ENCODE data around the gene USP24.

Gene USP24

DNA sequence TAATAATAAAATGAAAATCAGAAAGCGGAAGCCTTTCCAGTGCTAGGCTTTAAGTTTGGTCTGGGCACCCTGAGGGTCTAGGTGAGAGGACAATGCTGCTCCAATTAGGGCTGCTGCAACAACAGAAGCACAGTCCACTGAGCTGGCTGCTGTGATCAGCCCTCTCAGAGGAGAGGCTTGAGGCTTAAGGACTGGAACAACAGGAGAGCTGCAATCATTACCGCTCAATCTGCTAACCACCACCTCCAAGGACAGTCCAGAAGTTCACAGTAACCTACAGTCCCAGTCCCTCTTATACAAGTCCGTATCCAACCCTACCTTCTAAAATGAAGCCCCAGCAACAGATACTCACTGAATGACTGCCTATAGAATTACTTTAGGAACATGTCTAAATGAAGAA lies 62.1 kb downstream of the USP24 start:
- TF ChIP-seq POLR2AphosphoS5 (IDR thresholded peaks at IDR 0.05; ENCODE audit: low read depth, low read length) (no peak), SPI1 (IDR thresholded peaks at IDR 0.05; ENCODE audit: low read depth, low read length) (no peak), POU2F2 (IDR thresholded peaks at IDR 0.05; ENCODE audit: low read depth, low read length) (no peak), PAX5 (IDR thresholded peaks at IDR 0.05; ENCODE audit: insufficient read depth, low read length, severe bottlenecking) (no peak), TAF1 (IDR thresholded peaks at IDR 0.05; ENCODE audit: low read depth, low read length) (no peak), POLR2A (IDR thresholded peaks at IDR 0.05; ENCODE audit: low read depth, low read length) (no peak)
- FAIRE-seq (peak; percentile 66), DNase-seq (ENCODE audit: insufficient read length, low spot score) (no peak)

DNA sequence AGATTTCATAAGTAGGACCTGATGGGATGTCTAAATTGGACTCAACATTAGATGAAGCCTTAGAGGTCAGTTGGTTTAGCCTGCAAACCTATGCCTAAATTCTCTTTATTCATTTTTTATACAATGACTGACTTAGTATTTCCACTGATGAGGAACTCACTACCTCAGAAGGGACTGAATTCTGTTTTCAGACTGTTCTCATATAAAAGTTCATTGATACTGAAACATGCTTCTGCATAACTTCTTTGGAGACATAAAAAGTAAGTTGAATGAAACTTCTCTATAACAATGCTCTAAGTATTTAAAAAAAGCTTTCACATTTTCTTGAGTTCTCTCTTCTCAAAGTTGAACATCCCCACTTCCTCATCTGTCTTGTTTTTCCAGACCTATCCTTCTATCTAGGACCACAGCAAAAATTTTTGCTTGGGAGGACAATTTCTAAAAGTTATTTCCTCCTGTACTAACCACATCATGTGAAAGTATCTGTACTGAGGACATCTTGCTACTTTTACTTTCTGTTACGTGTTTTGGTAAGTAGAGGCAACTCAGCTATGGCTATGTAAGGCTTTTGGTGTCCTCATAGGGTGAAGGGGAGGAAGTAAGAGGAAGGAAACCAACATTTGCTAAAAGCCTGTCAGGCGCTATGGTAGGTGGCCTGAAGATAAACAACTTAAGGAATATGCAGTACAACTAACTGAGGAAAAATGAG lies 64.1 kb downstream of the USP24 start:
- DNase-seq (ENCODE audit: insufficient read length, low spot score) (no peak), FAIRE-seq (peak; percentile 90)
- no peak for TF ChIP-seq TAF1 (IDR thresholded peaks at IDR 0.05; ENCODE audit: low read depth, low read length)
- TF ChIP-seq PAX5 (IDR thresholded peaks at IDR 0.05; ENCODE audit: insufficient read depth, low read length, severe bottlenecking) = no peak

DNA sequence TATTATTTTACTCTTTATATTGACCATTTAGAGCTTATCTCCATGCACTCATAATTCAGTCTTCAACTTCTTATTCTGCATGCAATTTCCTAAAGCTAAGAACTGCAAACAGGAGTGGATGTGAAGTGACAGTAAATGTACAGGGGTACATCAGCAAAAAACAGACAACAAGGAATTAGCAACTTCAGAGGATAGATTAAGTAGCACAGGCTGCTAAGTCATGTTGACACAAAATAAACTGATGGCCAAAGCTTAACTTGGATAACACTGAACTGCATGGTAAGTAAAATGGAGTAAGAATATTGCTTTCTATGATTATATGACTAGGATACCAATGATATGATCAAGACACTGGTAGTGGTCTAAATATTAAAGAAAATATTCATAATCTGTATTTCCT lies 66.5 kb downstream of the USP24 start:
- FAIRE-seq (peak; percentile 43), DNase-seq (ENCODE audit: insufficient read length, low spot score) (no peak)
- TF ChIP-seq SPI1 (IDR thresholded peaks at IDR 0.05; ENCODE audit: low read depth, low read length) = no peak
- TF ChIP-seq PAX5 (IDR thresholded peaks at IDR 0.05; ENCODE audit: insufficient read depth, low read length, severe bottlenecking) = no peak
- no peak for TF ChIP-seq POU2F2 (IDR thresholded peaks at IDR 0.05; ENCODE audit: low read depth, low read length)
- TF ChIP-seq TAF1 (IDR thresholded peaks at IDR 0.05; ENCODE audit: low read depth, low read length) = no peak
- no peak for TF ChIP-seq POLR2AphosphoS5 (IDR thresholded peaks at IDR 0.05; ENCODE audit: low read depth, low read length)
- TF ChIP-seq POLR2A (IDR thresholded peaks at IDR 0.05; ENCODE audit: low read depth, low read length) = no peak

DNA sequence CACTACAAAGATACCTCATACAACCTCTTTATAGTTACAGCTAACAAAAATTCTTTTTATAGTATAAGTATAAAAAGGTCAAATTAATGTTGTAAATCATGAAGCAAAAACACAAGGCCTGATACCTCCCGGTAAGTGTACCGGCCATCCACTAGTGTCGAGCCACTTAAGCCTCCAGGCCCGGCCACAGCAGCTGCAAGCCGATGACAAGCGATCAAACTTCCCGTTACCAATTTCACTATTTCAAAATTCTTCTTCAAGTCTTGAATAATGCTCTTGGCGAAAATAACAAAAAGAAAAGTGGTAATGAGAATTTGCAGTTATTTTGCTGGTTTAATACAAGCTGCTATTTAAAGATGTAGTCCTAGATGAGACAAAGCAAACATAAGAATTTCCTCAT lies 67.6 kb downstream of the USP24 start:
- FAIRE-seq = no peak

DNA sequence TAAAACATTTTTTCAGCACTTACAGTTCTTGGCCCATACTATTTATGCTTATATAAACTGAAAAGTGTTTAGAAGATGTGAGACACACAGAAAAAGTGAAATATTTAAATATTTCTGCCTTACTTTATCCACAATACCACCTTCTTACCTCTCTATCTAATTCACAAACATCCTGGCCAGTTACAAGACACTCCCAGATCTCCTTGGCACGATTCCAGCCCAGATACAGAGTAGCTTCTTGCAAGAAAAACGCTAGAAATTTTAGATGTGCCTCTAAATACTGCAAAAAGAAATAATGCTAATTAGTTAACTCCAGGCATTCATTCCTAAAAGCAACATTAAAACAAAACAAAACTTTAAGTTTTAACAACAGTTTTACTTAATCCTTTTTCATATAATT lies 68.4 kb downstream of the USP24 start:
- DNase-seq (ENCODE audit: insufficient read length, low spot score) (no peak), FAIRE-seq (no peak)
- TF ChIP-seq POLR2AphosphoS5 (IDR thresholded peaks at IDR 0.05; ENCODE audit: low read depth, low read length) (no peak), POU2F2 (IDR thresholded peaks at IDR 0.05; ENCODE audit: low read depth, low read length) (no peak), TAF1 (IDR thresholded peaks at IDR 0.05; ENCODE audit: low read depth, low read length) (no peak), PAX5 (IDR thresholded peaks at IDR 0.05; ENCODE audit: insufficient read depth, low read length, severe bottlenecking) (no peak), POLR2A (IDR thresholded peaks at IDR 0.05; ENCODE audit: low read depth, low read length) (no peak), SPI1 (IDR thresholded peaks at IDR 0.05; ENCODE audit: low read depth, low read length) (no peak)

More for the DNA sequence above, 67.6 kb downstream of the USP24 start:
- TF ChIP-seq POU2F2 (IDR thresholded peaks at IDR 0.05; ENCODE audit: low read depth, low read length) (no peak), POLR2A (IDR thresholded peaks at IDR 0.05; ENCODE audit: low read depth, low read length) (no peak), SPI1 (IDR thresholded peaks at IDR 0.05; ENCODE audit: low read depth, low read length) (no peak), POLR2AphosphoS5 (IDR thresholded peaks at IDR 0.05; ENCODE audit: low read depth, low read length) (no peak), PAX5 (IDR thresholded peaks at IDR 0.05; ENCODE audit: insufficient read depth, low read length, severe bottlenecking) (no peak), TAF1 (IDR thresholded peaks at IDR 0.05; ENCODE audit: low read depth, low read length) (no peak)
- DNase-seq (ENCODE audit: insufficient read length, low spot score) = no peak

DNA sequence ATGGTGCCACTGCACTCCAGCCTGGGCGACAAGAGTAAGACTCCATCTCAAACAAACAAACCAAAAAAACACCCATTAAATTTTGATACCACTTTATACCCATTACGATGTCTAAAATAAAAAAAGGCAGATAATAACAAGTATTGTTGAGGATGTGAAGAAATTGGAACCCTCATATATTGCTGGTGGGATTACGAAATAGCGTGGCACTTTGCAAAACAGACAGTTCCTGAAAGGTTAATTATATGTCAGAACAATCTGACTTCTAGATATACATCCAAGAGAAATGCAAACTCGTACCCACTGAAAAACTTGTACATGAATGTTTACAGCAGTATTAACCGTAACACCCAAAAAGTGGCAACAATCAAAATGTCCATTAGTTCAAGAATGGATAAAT lies 70.3 kb downstream of the USP24 start:
- TF ChIP-seq POLR2AphosphoS5 (IDR thresholded peaks at IDR 0.05; ENCODE audit: low read depth, low read length) (no peak), TAF1 (IDR thresholded peaks at IDR 0.05; ENCODE audit: low read depth, low read length) (no peak), SPI1 (IDR thresholded peaks at IDR 0.05; ENCODE audit: low read depth, low read length) (no peak), POLR2A (IDR thresholded peaks at IDR 0.05; ENCODE audit: low read depth, low read length) (no peak), PAX5 (IDR thresholded peaks at IDR 0.05; ENCODE audit: insufficient read depth, low read length, severe bottlenecking) (no peak)
- no peak for DNase-seq (ENCODE audit: insufficient read length, low spot score)
- no peak for FAIRE-seq

DNA sequence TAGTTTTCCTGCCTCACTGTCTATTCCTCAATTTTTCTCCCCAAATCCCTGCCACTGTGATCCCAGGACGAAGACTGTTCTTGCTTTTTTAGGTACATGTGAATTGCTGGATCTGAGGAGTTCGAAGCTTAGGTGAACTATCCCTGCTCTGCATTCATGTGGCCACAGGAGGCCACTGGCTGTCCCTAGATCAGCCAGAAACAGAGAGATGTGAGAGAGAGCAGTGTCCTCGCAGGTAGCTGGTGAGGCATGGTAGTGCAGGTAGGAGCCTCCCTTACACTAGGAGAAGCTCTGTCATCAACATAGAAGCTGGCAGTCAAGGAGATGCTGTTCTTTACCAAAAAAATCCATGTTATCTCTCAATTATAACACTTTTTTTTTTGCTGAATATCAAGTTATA lies 71.5 kb downstream of the USP24 start:
- FAIRE-seq (peak; percentile 20), DNase-seq (ENCODE audit: insufficient read length, low spot score) (no peak)
- no peak for TF ChIP-seq TAF1 (IDR thresholded peaks at IDR 0.05; ENCODE audit: low read depth, low read length)
- TF ChIP-seq PAX5 (IDR thresholded peaks at IDR 0.05; ENCODE audit: insufficient read depth, low read length, severe bottlenecking) = no peak
- TF ChIP-seq POU2F2 (IDR thresholded peaks at IDR 0.05; ENCODE audit: low read depth, low read length) = no peak
- TF ChIP-seq POLR2AphosphoS5 (IDR thresholded peaks at IDR 0.05; ENCODE audit: low read depth, low read length) = no peak
- no peak for TF ChIP-seq POLR2A (IDR thresholded peaks at IDR 0.05; ENCODE audit: low read depth, low read length)
- TF ChIP-seq SPI1 (IDR thresholded peaks at IDR 0.05; ENCODE audit: low read depth, low read length) = no peak

DNA sequence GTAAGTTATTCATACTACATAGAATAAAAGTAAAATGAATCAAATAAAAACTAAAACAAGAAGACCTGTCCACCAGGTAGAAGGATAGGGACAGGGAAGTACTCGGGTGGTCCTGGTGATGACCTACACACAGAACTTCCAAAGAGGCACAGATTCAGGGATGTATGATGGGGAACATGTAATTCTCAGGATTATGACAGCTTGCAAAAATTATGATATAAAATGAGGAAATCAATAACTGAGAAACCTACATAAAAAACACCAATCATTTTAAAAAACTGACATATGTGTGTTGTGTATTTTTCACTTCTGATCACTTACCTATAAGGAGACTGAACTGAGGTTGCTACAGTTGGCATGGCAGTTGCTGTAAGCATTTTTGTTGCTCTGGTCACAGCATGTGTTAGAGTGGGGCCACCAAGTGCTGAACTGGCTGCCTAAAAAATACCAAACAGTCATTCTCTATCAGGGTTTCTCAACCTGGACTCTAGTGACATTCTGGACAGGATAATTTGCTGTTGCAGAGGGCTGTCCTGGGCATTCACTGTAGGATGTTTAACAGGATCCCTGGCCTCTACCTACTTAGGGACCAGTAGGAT lies 73.8 kb downstream of the USP24 start:
- no peak for FAIRE-seq
- no peak for DNase-seq (ENCODE audit: insufficient read length, low spot score)
- TF ChIP-seq POLR2A (IDR thresholded peaks at IDR 0.05; ENCODE audit: low read depth, low read length) = no peak
- no peak for TF ChIP-seq SPI1 (IDR thresholded peaks at IDR 0.05; ENCODE audit: low read depth, low read length)
- TF ChIP-seq PAX5 (IDR thresholded peaks at IDR 0.05; ENCODE audit: insufficient read depth, low read length, severe bottlenecking) = no peak
- no peak for TF ChIP-seq TAF1 (IDR thresholded peaks at IDR 0.05; ENCODE audit: low read depth, low read length)
- no peak for TF ChIP-seq POU2F2 (IDR thresholded peaks at IDR 0.05; ENCODE audit: low read depth, low read length)
- no peak for TF ChIP-seq POLR2AphosphoS5 (IDR thresholded peaks at IDR 0.05; ENCODE audit: low read depth, low read length)

DNA sequence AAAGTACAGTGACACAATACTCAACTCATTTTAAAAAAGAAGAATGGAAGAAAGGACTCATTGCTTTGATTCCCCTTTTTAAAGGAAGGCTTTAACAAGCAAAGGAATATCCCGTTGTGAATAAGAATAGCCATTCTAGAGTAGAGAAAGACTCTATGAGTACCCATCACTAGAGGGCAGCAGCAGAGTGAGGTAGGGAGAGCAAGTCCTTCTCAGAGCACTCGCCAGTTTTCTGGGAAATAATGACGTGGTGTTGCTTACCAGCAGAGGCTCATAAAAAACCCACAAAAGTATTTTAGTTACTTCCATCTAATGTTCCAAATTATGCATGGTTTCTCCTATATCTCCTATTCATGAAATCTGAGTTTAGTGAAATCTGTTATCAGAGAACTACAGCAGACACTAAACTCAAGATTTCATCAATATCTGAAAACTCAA lies 74.6 kb downstream of the USP24 start:
- DNase-seq (ENCODE audit: insufficient read length, low spot score) (no peak), FAIRE-seq (peak; percentile 90)
- TF ChIP-seq POLR2A (IDR thresholded peaks at IDR 0.05; ENCODE audit: low read depth, low read length) (no peak), SPI1 (IDR thresholded peaks at IDR 0.05; ENCODE audit: low read depth, low read length) (no peak), POU2F2 (IDR thresholded peaks at IDR 0.05; ENCODE audit: low read depth, low read length) (no peak), TAF1 (IDR thresholded peaks at IDR 0.05; ENCODE audit: low read depth, low read length) (no peak), POLR2AphosphoS5 (IDR thresholded peaks at IDR 0.05; ENCODE audit: low read depth, low read length) (no peak), PAX5 (IDR thresholded peaks at IDR 0.05; ENCODE audit: insufficient read depth, low read length, severe bottlenecking) (no peak)
